Stimulated activated CD4-positive, alpha-beta T cell treated with anti-CD3 and anti-CD28 coated beads, Interleukin-15, amount 100 ng/mL, for 48 hours (primary cell): ENCODE results near the gene WDFY4.

Source experiments
- DNase-seq, 2 donors: peaks; one replicate each; pipeline ENCODE4 v3.0.0-alpha.2; 2020; ENCODE audit warnings: low read depth in 2 of 2

Gene WDFY4

GRCh38 chr10:48879451-48879850, 194.8 kb downstream of the WDFY4 start:
- no peak for DNase-seq

GRCh38 chr10:48880016-48880705, 195.5 kb downstream of the WDFY4 start:
- DNase-seq, result no peak

- no peak for DNase-seq
These were observed 197.3 kb downstream of the WDFY4 start for GRCh38 chr10:48881937-48882336.

GRCh38 chr10:48882881-48883280, 198.2 kb downstream of the WDFY4 start:
- DNase-seq, result no peak

GRCh38 chr10:48883701-48884100, 199.0 kb downstream of the WDFY4 start:
- no peak for DNase-seq

GRCh38 chr10:48884179-48885045, 199.7 kb downstream of the WDFY4 start:
- DNase-seq, result no peak

GRCh38 chr10:48885376-48885775, 200.7 kb downstream of the WDFY4 start:
- no peak for DNase-seq

GRCh38 chr10:48887982-48888381, 203.3 kb downstream of the WDFY4 start:
- no peak for DNase-seq

GRCh38 chr10:48890888-48891850, 206.5 kb downstream of the WDFY4 start:
- DNase-seq, result no peak

- no peak for DNase-seq
These were observed 210.5 kb downstream of the WDFY4 start for GRCh38 chr10:48894911-48895802.

GRCh38 chr10:48895803-48896195, 211.1 kb downstream of the WDFY4 start:
- no peak for DNase-seq

GRCh38 chr10:48896756-48897440, 212.2 kb downstream of the WDFY4 start:
- DNase-seq, result no peak

GRCh38 chr10:48897441-48897790, 212.7 kb downstream of the WDFY4 start:
- no peak for DNase-seq

- DNase-seq, result no peak
These were observed 213.8 kb downstream of the WDFY4 start for GRCh38 chr10:48898426-48898825.

- no peak for DNase-seq
These were observed 215.1 kb downstream of the WDFY4 start for GRCh38 chr10:48899781-48900180.

- DNase-seq, result no peak
These were observed 215.7 kb downstream of the WDFY4 start for GRCh38 chr10:48900371-48900801.

- DNase-seq, result no peak
These were observed 216.6 kb downstream of the WDFY4 start for GRCh38 chr10:48901319-48901718.

- no peak for DNase-seq
These were observed 217.4 kb downstream of the WDFY4 start for GRCh38 chr10:48902096-48902495.

- DNase-seq, result no peak
These were observed 218.5 kb downstream of the WDFY4 start for GRCh38 chr10:48903151-48903550.

GRCh38 chr10:48904861-48905260, 220.2 kb downstream of the WDFY4 start:
- DNase-seq, result no peak
